Pons (tissue), 1 donor: ENCODE data around the gene ROBO3.

ENCODE experiments used
- DNase-seq: peaks from one replicate; pipeline ENCODE4 v3.0.0-alpha.2; 2016; ENCODE audit warnings: low spot score

The ROBO3 gene

GRCh38 chr11:124842305-124842704 lies 22.9 kb upstream of the ROBO3 start:
- no peak for DNase-seq

- DNase-seq, result no peak
Measured at GRCh38 chr11:124843616-124843910, 21.7 kb upstream of the ROBO3 start.

- DNase-seq, result no peak
Measured at GRCh38 chr11:124844664-124845079, 20.6 kb upstream of the ROBO3 start.

- DNase-seq, result no peak
Measured at GRCh38 chr11:124846070-124846673, 19.1 kb upstream of the ROBO3 start.

GRCh38 chr11:124859171-124859570 lies 6.1 kb upstream of the ROBO3 start:
- DNase-seq, result no peak

- no peak for DNase-seq
Measured at GRCh38 chr11:124861670-124862069, 3.6 kb upstream of the ROBO3 start.

- no peak for DNase-seq
Measured at GRCh38 chr11:124863137-124863825, 2.0 kb upstream of the ROBO3 start.

- DNase-seq, result no peak
Measured at GRCh38 chr11:124863826-124864165, 1.4 kb upstream of the ROBO3 start.

- DNase-seq, result no peak
Measured at GRCh38 chr11:124864176-124864891, 898 bp upstream of the ROBO3 start.

- no peak for DNase-seq
Measured at GRCh38 chr11:124864892-124865180, 396 bp upstream of the ROBO3 start.

GRCh38 chr11:124865902-124866851 lies 945 bp downstream of the ROBO3 start:
- no peak for DNase-seq

GRCh38 chr11:124867700-124868099 lies 2.5 kb downstream of the ROBO3 start:
- no peak for DNase-seq

- DNase-seq, result no peak
Measured at GRCh38 chr11:124868331-124869274, 3.4 kb downstream of the ROBO3 start.

GRCh38 chr11:124869331-124869730 lies 4.1 kb downstream of the ROBO3 start:
- no peak for DNase-seq

- DNase-seq, result no peak
Measured at GRCh38 chr11:124869856-124870387, 4.7 kb downstream of the ROBO3 start.

- no peak for DNase-seq
Measured at GRCh38 chr11:124870430-124870829, 5.2 kb downstream of the ROBO3 start.

- no peak for DNase-seq
Measured at GRCh38 chr11:124872280-124872679, 7.0 kb downstream of the ROBO3 start.

GRCh38 chr11:124872741-124873140 lies 7.5 kb downstream of the ROBO3 start:
- DNase-seq, result no peak

GRCh38 chr11:124873951-124874350 lies 8.7 kb downstream of the ROBO3 start:
- DNase-seq, result no peak

GRCh38 chr11:124874571-124875255 lies 9.5 kb downstream of the ROBO3 start:
- DNase-seq, result no peak

GRCh38 chr11:124875401-124875800 lies 10.2 kb downstream of the ROBO3 start:
- no peak for DNase-seq
